NCI-H524 treated with DMSO at 0.1 percent for 48 hours (cell line): ENCODE data around the gene KANSL1.
"Not testable (repeated sequence)": the region's sequence is repeated elsewhere in the genome, so short reads cannot be mapped to it uniquely, and the experiment has no call there.

Experiments used
- DNase-seq: peaks from one replicate; lab custom pipeline; 2025; lab: John Stamatoyannopoulos, UW

The KANSL1 gene

GRCh38 chr17:46192189-46192438 is 1.1 kb downstream of the KANSL1 start:
- peak; percentile 40 for DNase-seq

DNA sequence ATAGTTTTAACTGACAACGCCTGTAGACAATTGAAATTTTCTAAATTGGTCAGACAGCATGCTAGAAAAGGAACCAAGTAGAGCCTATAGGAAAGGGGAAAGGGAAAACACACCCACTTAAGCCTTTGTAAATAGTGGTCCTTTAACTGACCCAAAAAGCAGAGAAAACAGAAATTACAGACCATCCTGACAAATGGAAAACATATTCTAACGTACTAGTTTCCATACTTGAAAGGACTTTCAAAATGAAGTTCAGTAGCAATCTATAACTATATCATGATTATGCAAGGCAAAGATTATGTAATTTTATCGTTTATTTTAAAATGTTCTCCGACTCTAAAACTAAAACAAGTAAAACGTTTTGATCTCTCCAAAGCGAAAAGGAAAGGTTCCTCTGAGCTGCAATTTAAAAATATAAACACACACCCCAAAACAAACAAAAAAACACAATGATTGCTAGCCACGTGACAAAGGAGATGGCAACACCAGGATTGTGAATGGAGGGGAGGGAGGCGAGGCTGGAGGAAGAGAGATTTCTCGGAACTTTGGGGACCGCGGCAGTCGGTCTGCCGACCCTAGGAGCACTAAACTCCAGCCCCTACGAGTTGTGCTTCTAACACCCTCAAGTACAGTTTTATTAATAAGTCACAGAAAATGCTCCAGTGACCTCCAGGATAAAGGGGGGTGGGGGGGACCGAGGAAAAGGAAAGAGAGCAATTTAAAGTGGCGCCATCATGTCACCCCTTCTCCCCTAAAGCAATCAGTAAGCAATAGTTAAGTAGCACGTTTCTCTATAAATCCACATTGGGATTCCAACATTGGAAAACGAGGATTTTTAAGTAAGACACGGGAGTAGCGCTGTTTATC is 1.7 kb downstream of the KANSL1 start:
- no peak for DNase-seq

DNA sequence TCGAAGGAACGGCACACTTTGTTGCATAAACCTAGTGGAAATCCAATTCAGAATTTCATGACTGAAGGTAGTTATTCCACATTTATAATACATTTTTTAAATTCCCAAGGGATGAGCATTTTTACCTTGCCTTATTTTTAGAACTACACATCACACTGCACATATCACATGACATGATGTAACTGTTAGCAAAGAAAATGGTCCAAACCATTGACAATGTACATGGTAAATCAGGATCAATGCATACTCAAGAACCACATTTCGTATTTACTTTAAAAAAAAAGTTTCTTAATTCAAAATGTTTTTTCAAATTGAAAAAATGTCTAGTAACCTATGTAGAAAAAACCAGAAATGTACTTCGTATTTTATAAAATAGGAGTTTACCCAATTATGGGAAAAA is 2.5 kb downstream of the KANSL1 start:
- no peak for DNase-seq

GRCh38 chr17:46186827-46187235 is 6.4 kb downstream of the KANSL1 start:
- not testable (repeated sequence) for DNase-seq

DNA sequence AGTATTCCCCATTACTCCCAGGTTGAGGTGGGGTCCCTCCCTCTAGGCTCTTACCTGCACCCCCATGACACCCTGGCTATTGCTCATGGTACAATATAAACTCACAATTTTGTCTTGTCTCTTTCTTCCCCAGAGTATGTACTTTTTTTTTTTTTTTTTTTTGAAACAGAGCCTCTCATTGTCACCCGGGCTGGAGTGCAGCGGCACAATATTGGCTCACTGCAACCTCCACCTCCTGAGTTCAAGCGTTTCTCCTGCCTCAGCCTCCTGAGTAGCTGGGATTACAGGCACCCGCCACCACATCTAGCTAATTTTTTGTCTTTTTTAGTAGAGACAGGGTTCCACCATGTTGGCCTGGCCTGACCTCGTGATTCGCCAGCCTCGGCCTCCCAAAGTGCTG is 8.5 kb downstream of the KANSL1 start:
- DNase-seq: no peak

- not testable (repeated sequence) for DNase-seq
These were observed 9.8 kb downstream of the KANSL1 start for GRCh38 chr17:46183383-46183782.

DNA sequence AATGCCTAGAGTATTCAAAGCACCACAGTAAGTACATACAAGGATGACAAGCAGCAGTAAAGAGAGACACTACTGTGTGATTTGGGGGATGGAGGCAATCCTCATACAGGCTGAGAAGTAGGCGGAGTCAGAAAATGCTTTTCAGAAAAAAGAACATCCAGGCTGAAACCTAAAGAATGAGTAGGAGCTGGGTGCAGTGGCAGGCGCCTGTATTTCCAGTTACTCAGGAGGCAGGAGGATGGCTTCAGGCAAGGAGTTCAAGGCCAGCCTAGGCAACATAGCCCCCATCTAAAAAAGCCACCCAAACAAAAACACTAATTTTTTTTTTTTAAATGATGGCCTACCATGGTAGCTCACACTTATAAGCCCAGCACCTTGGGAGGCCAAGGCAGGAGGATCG is 10.3 kb downstream of the KANSL1 start:
- no peak for DNase-seq

GRCh38 chr17:46181940-46182339 is 11.3 kb downstream of the KANSL1 start:
- no peak for DNase-seq

- not testable (repeated sequence) for DNase-seq
These were observed 11.9 kb downstream of the KANSL1 start for GRCh38 chr17:46181316-46181715.

GRCh38 chr17:46180892-46181274 is 12.3 kb downstream of the KANSL1 start:
- DNase-seq: no peak

- DNase-seq: not testable (repeated sequence)
These were observed 12.9 kb downstream of the KANSL1 start for GRCh38 chr17:46180185-46180891.

DNA sequence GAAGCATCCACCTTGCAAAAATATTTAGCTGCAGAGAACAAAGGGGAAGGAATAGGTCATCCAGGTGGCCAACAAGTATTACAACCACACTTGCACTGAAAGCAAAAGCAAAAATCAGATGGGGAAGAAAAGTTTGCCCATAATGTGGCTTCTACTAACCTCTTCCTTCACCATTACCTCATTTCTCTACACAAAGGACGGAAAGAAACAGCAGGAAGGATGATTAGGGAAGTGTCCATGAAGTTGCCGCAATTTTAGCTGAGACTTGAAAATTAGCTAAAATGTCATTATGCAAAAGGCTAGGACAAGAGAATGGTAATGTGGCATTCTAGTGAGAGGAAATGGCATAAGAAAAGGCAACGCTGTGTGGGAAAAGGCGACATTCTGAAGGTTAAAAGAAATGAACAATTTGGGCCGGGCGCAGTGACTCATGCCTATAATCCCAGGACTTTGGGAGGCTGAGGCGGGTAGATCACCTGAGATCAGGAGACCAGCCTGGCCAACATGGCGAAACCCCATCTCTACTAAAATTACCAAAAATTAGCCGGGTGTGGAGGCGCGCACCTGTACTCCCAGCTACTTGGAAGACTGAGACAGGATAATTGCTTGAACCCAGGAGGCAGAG is 13.7 kb downstream of the KANSL1 start:
- no peak for DNase-seq

- DNase-seq: no peak
These were observed 14.5 kb downstream of the KANSL1 start for GRCh38 chr17:46178550-46179214.

DNA sequence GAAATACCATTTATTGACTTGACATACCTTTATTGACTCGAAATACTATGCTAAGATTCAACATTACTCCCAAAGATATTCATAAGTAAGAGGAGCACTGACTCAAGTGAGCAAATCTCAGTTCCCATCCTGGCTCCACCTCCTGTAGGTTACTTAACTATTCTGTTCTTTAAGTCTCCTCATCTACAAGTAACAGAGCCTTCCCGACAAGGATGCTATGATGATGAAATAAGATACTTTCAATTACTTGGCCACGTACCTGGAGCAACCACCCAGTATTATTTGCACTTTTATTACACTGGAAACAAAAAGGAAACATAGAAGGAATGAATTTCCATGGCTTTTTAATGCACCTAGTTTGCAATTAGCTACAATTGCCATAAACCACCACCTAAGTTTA is 16.3 kb downstream of the KANSL1 start:
- no peak for DNase-seq

DNA sequence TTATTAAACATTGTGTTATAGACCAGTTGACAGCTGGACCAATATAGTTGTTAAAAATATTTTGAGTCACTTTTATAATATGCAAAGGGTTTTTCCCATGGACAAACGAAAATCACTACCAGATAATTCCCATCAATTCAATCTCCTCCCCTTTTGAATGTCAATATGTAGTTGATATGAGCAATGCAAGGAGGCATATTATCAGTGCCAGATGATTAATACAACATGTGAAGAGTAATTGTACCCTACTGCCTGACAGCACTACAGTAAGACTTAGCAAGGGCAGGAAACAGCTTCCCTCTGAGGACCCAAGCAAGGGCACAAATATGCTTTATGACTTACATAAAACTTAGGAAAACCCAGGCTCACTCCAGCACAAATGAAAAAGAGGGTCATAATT is 17.3 kb downstream of the KANSL1 start:
- no peak for DNase-seq

- DNase-seq: no peak
These were observed 20.1 kb downstream of the KANSL1 start for GRCh38 chr17:46173153-46173552.

GRCh38 chr17:46171939-46172338 is 21.3 kb downstream of the KANSL1 start:
- no peak for DNase-seq

DNA sequence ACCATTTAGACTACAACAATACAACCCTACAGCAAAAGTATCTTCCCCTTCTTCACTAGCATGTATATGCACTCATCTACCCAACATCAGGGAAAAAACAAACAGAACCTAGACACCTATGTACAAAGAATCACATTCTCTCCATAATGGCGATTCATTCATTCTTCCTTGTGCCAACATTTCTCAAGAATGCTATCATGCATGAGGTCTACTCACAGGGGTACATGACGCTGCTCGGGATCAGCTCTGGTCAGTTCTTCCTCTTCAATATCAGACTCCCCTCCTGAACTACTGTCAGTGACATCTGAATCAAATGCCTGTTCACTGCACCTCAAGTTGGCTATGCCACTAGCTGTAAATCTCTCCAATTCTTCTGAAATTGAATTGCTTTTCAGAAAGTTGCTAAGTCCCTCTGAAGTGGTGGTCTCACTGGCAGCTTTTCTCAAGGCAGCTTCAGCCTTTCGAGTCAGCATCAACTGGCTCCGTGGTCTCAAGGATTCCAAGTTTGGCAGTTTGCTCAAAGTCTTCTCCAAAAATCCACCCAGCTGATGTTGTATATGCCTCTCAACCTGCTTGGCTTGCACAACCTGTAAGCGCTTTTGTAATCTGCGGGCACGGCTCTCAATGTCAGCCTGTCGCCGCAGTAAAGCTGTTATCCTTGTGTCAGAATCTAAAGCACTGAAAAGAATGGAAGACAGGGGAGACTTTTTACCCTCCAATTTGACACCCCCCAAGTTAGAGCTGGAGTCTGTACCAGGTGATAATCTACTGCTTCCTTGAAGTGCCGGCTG is 22.4 kb downstream of the KANSL1 start:
- no peak for DNase-seq

- no peak for DNase-seq
These were observed 23.2 kb downstream of the KANSL1 start for GRCh38 chr17:46169913-46170638.

DNA sequence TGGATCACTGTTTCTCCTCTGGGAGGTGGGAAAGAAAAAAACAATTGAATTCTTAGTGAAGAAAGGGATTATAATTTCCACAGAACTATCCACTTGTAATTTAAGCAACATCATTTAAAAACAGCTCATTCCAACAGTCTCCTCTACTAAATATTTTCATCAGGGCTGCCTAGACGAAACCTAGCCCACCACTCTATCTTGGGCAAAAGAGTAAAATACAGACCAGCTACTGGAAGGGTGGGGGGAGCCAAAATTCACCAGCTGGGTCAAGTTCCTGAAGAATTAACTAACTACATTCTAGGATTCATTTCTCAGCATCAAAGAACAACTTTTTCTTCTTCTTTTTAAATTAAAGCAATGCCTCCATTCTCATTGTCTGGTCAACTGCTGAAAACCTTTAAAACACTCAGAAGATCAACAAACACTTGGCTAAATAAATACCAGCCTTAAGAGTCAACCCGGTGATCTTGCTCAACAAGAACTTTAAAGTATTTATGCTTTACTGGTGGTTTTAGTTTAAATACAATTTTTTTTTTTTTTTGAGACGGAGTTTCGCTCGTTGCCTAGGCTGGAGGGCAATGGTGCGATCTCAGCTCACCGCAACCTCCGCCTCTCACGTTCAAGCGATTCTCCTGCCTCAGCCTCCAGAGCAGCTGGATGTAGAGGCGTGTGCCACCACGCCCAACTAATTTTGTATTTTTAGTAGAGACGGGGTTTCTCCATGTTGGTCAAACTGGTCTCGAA is 25.2 kb downstream of the KANSL1 start:
- no peak for DNase-seq
